Measurements from ENCODE around the gene FUNDC1.
A peak's percentile ranks its signal among the peaks of the same experiment; 100 is the strongest.

Gene FUNDC1, protein sequence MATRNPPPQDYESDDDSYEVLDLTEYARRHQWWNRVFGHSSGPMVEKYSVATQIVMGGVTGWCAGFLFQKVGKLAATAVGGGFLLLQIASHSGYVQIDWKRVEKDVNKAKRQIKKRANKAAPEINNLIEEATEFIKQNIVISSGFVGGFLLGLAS

DNA sequence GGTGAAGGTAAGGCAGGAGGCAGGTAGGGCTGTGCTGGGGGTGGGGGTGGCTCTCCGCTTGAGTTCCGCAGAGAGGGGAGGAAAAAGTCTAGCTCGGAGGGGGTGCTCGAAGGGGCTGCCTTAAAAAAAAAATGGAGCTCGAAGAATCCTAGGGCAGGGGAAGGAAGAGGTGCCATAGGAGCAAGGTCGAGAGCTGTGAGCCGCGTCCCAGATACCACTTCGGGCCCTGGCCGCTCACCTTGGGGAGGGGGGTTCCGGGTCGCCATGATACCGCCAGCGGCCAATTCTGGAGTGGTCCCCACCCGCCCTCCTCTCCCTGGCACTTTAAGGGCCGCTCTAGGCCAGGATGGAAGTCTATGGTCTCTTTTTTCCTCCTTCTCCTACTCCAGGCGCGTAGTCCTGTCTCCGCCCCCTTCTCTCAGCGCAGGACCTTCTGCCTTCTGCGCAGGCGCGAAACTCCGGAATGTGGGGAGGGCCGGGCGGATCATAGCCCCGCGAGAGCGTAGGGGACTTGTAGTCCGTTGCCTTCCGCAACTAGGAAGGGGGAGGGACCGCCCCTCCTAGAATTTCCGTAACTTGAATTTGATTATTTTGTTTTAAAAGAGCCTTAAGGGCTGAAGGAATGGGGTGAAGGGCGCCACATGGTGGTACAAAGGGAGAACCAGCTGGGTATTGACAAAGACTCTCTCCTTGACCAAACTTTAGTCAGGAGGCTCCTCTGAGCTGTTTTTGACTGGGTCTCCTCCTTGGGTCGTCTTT, at the start of gene FUNDC1:
Gene FUNDC1, minus strand, starts transcription at position 293 of the 759 bp plus-strand sequence. Its CDS starts 27 bp downstream, at position 266.
- no peaks in the 10 kb centered on the region for H3K36me3 ChIP-seq (ENCODE audit: insufficient read depth, low read length)
- H3K4me2 ChIP-seq (ENCODE audit: low read depth, low read length, poor library complexity, severe bottlenecking): peak within 1 kb of the TSS; percentile 93
- H3K9me2 ChIP-seq (replicated peaks; ENCODE audit: low read depth, low read length): no peaks in the 10 kb centered on the region
- H3K79me2 ChIP-seq (ENCODE audit: insufficient read depth, low read length): peaks cover 19% of the 10 kb centered on the region
- H4K20me1 ChIP-seq (ENCODE audit: insufficient read depth, low read length, poor library complexity, severe bottlenecking): no peaks in the 10 kb centered on the region
- peak within 1 kb of the TSS; percentile 91 for H3K4me3 ChIP-seq (ENCODE audit: low read length, poor library complexity, severe bottlenecking)
- H2AFZ ChIP-seq (ENCODE audit: low read length): peak within 1 kb of the TSS; percentile 93
- H3F3A ChIP-seq (ENCODE audit: low read depth): no peaks in the 10 kb centered on the region
- H3K9me3 ChIP-seq (ENCODE audit: insufficient read depth, low read depth, low read length): no peaks in the 10 kb centered on the region
- TF ChIP-seq, protein P1, sequence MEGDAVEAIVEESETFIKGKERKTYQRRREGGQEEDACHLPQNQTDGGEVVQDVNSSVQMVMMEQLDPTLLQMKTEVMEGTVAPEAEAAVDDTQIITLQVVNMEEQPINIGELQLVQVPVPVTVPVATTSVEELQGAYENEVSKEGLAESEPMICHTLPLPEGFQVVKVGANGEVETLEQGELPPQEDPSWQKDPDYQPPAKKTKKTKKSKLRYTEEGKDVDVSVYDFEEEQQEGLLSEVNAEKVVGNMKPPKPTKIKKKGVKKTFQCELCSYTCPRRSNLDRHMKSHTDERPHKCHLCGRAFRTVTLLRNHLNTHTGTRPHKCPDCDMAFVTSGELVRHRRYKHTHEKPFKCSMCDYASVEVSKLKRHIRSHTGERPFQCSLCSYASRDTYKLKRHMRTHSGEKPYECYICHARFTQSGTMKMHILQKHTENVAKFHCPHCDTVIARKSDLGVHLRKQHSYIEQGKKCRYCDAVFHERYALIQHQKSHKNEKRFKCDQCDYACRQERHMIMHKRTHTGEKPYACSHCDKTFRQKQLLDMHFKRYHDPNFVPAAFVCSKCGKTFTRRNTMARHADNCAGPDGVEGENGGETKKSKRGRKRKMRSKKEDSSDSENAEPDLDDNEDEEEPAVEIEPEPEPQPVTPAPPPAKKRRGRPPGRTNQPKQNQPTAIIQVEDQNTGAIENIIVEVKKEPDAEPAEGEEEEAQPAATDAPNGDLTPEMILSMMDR (conservative IDR thresholded peaks at IDR 0.05; ENCODE audit: low read length): peak; percentile 48
- no peak for TF ChIP-seq EZH2phosphoT487 (IDR thresholded peaks at IDR 0.05; ENCODE audit: borderline replicate concordance)
- H3K9ac ChIP-seq (ENCODE audit: low read depth, low read length, poor library complexity, severe bottlenecking): peak within 1 kb of the TSS; percentile 97
- H3K4me1 ChIP-seq (ENCODE audit: insufficient read depth, low read length, poor library complexity, severe bottlenecking): peaks cover 17% of the 10 kb centered on the region
- no peaks in the 10 kb centered on the region for H3K27me3 ChIP-seq (ENCODE audit: insufficient read depth, low read length, poor library complexity, severe bottlenecking)

DNA sequence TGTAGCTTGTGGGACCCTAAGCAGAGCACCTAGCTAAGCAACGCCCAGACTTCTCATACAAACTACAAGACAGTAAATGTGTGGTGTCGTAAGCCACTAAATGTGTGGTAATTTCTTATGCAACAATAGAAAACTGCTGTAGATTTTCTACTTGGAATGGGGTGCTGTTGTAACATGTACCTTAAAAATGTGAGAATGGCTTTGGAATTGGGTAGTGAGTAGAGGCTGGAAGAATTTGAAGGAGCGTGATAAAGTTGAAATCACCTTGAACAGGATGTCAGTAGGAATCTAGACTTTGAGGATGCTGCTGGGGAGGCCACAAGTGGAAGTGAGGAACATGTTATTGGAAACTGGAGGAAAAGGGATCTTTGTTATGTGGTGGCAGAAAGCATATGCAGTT, 43.2 kb upstream of the FUNDC1 start:
- H3K36me3 ChIP-seq (ENCODE audit: insufficient read depth, low read length): no peaks in the 10 kb centered on the region
- H3K79me2 ChIP-seq (ENCODE audit: insufficient read depth, low read length): no peaks in the 10 kb centered on the region
- H3K4me3 ChIP-seq (ENCODE audit: low read length, poor library complexity, severe bottlenecking): no peak overlapping the region

DNA sequence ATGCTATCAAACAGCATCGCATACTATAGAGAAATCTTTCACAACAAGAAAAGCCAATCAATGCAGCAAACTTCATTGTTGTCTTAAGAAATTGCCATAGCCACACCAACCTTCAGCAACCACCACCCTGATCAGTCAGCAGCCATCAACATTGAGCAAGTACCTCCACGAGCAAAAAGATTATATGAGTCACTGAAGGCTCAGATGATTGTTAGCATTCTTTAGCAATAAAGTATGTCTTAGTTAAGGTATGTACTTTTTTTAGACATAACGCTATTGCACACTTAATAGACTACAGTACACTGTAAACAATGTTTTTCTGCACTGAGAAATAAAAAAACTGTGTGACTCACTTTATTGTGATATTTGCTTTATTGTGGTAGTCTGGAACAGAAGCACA, 37.8 kb upstream of the FUNDC1 start:
- no peaks in the 10 kb centered on the region for H3K4me1 ChIP-seq (ENCODE audit: insufficient read depth, low read length, poor library complexity, severe bottlenecking)
- no peak overlapping the region for H3K4me2 ChIP-seq (ENCODE audit: low read depth, low read length, poor library complexity, severe bottlenecking)
- H2AFZ ChIP-seq (ENCODE audit: low read length): no peak overlapping the region
- no peaks in the 10 kb centered on the region for H3K9me2 ChIP-seq (replicated peaks; ENCODE audit: low read depth, low read length)
- no peak overlapping the region for H3K9ac ChIP-seq (ENCODE audit: low read depth, low read length, poor library complexity, severe bottlenecking)
- no peaks in the 10 kb centered on the region for H3K79me2 ChIP-seq (ENCODE audit: insufficient read depth, low read length)
- no peaks in the 10 kb centered on the region for H3F3A ChIP-seq (ENCODE audit: low read depth)
- no peaks in the 10 kb centered on the region for H3K9me3 ChIP-seq (ENCODE audit: insufficient read depth, low read depth, low read length)
- no peaks in the 10 kb centered on the region for H3K36me3 ChIP-seq (ENCODE audit: insufficient read depth, low read length)
- no peaks in the 10 kb centered on the region for H4K20me1 ChIP-seq (ENCODE audit: insufficient read depth, low read length, poor library complexity, severe bottlenecking)
- TF ChIP-seq, protein P1 (conservative IDR thresholded peaks at IDR 0.05; ENCODE audit: low read length): no peak
- TF ChIP-seq EZH2phosphoT487 (IDR thresholded peaks at IDR 0.05; ENCODE audit: borderline replicate concordance): no peak
- H3K27me3 ChIP-seq (ENCODE audit: insufficient read depth, low read length, poor library complexity, severe bottlenecking): no peaks in the 10 kb centered on the region
- H3K4me3 ChIP-seq (ENCODE audit: low read length, poor library complexity, severe bottlenecking): no peak overlapping the region

More for the DNA sequence above, 43.2 kb upstream of the FUNDC1 start:
- H4K20me1 ChIP-seq (ENCODE audit: insufficient read depth, low read length, poor library complexity, severe bottlenecking): no peaks in the 10 kb centered on the region
- H3K9ac ChIP-seq (ENCODE audit: low read depth, low read length, poor library complexity, severe bottlenecking): no peak overlapping the region
- no peaks in the 10 kb centered on the region for H3K4me1 ChIP-seq (ENCODE audit: insufficient read depth, low read length, poor library complexity, severe bottlenecking)
- no peak overlapping the region for H3K4me2 ChIP-seq (ENCODE audit: low read depth, low read length, poor library complexity, severe bottlenecking)
- H3K9me3 ChIP-seq (ENCODE audit: insufficient read depth, low read depth, low read length): no peaks in the 10 kb centered on the region
- H3K9me2 ChIP-seq (replicated peaks; ENCODE audit: low read depth, low read length): no peaks in the 10 kb centered on the region
- H2AFZ ChIP-seq (ENCODE audit: low read length): no peak overlapping the region
- no peaks in the 10 kb centered on the region for H3K27me3 ChIP-seq (ENCODE audit: insufficient read depth, low read length, poor library complexity, severe bottlenecking)
- no peaks in the 10 kb centered on the region for H3F3A ChIP-seq (ENCODE audit: low read depth)
- TF ChIP-seq, protein P1 (conservative IDR thresholded peaks at IDR 0.05; ENCODE audit: low read length): no peak
- no peak for TF ChIP-seq EZH2phosphoT487 (IDR thresholded peaks at IDR 0.05; ENCODE audit: borderline replicate concordance)

All from Loucy (cell line).